Activated CD4-positive, alpha-beta T cell treated with anti-CD3 and anti-CD28 coated beads, Interleukin-2, amount 50 U/mL, for 48 hours (primary cell): ENCODE measurements around the gene LIG3.
"Not testable (repeated sequence)": the region's sequence is repeated elsewhere in the genome, so short reads cannot be mapped to it uniquely, and the experiment has no call there.

Experiments
- DNase-seq, 2 experiments: peaks; one replicate each; pipeline ENCODE4 v3.0.0-alpha.2; 2020

LIG3 gene

GRCh38 chr17:35000965-35001364, 20.7 kb downstream of the LIG3 start:
- not testable (repeated sequence) for DNase-seq

- no peak for DNase-seq
These were observed 21.2 kb downstream of the LIG3 start for GRCh38 chr17:35001549-35001948.

- no peak for DNase-seq
These were observed 22.7 kb downstream of the LIG3 start for GRCh38 chr17:35002876-35003551.

- no peak for DNase-seq
These were observed 23.5 kb downstream of the LIG3 start for GRCh38 chr17:35003778-35004177.

- no peak for DNase-seq
These were observed 26.0 kb downstream of the LIG3 start for GRCh38 chr17:35006345-35006744.

- no peak for DNase-seq
These were observed 26.6 kb downstream of the LIG3 start for GRCh38 chr17:35006961-35007360.

GRCh38 chr17:35010093-35010492, 29.8 kb downstream of the LIG3 start:
- DNase-seq: no peak

GRCh38 chr17:35011671-35012216, 31.4 kb downstream of the LIG3 start:
- no peak for DNase-seq

- DNase-seq: no peak
These were observed 36.1 kb downstream of the LIG3 start for GRCh38 chr17:35016369-35016768.

- DNase-seq: no peak
These were observed 36.7 kb downstream of the LIG3 start for GRCh38 chr17:35017021-35017420.

- DNase-seq: no peak
These were observed 38.5 kb downstream of the LIG3 start for GRCh38 chr17:35018814-35019213.

- no peak for DNase-seq
These were observed 39.3 kb downstream of the LIG3 start for GRCh38 chr17:35019386-35020179.

GRCh38 chr17:35021520-35022380, 41.4 kb downstream of the LIG3 start:
- DNase-seq: no peak

- DNase-seq: peak; percentile 77 to 83
These were observed 42.3 kb downstream of the LIG3 start for GRCh38 chr17:35022536-35023063.

- DNase-seq: no peak
These were observed 43.2 kb downstream of the LIG3 start for GRCh38 chr17:35023538-35023937.

GRCh38 chr17:35025541-35025940, 45.2 kb downstream of the LIG3 start:
- no peak for DNase-seq

GRCh38 chr17:35028097-35028496, 47.8 kb downstream of the LIG3 start:
- DNase-seq: not testable (repeated sequence)

GRCh38 chr17:35028531-35029262, 48.4 kb downstream of the LIG3 start:
- no peak for DNase-seq

GRCh38 chr17:35030780-35031179, 50.5 kb downstream of the LIG3 start:
- no peak for DNase-seq

- no peak for DNase-seq
These were observed 58.1 kb downstream of the LIG3 start for GRCh38 chr17:35038453-35038852.

GRCh38 chr17:35041390-35041789, 61.1 kb downstream of the LIG3 start:
- DNase-seq: no peak

GRCh38 chr17:35044181-35044580, 63.9 kb downstream of the LIG3 start:
- no peak for DNase-seq
